ENCODE data around the gene CLEC5A.

The CLEC5A gene

DNA sequence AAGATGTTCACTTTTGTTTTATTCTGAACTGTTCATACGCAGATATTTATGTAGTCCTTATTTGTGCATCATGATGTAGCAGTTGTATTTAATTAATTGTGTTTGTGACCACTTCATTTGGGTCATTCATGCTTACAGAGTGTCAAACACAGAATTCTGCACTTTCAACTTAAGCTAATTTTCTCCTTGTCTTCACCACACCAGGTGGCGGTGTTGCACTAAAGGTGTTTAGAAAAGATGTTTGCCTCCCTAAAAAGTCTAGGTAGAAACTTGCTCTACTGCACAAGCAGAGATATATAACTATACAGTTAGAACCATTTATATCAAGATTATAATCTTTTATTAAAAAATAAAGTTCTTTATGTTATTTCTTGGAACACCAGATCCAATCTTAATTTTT lies 28.1 kb upstream of the CLEC5A start:
- H3K27me3 ChIP-seq (ENCODE audit: insufficient read depth, low read depth), result no peaks in the 10 kb centered on the region
- no peaks in the 10 kb centered on the region for H4K20me1 ChIP-seq (ENCODE audit: insufficient read depth)
- no peaks in the 10 kb centered on the region for H3K36me3 ChIP-seq (ENCODE audit: insufficient read depth)
- H3K9ac ChIP-seq, result no peak overlapping the region
- H3K27ac ChIP-seq, result no peak overlapping the region
- no peak overlapping the region for H3K4me3 ChIP-seq (IDR thresholded peaks at IDR 0.05; ENCODE audit: insufficient read depth, low read depth, low read length)
- no peaks in the 10 kb centered on the region for H3K79me2 ChIP-seq (ENCODE audit: insufficient read depth, low read depth)
- no peak overlapping the region for H2AFZ ChIP-seq (ENCODE audit: low read depth)
- TF ChIP-seq, protein P1, sequence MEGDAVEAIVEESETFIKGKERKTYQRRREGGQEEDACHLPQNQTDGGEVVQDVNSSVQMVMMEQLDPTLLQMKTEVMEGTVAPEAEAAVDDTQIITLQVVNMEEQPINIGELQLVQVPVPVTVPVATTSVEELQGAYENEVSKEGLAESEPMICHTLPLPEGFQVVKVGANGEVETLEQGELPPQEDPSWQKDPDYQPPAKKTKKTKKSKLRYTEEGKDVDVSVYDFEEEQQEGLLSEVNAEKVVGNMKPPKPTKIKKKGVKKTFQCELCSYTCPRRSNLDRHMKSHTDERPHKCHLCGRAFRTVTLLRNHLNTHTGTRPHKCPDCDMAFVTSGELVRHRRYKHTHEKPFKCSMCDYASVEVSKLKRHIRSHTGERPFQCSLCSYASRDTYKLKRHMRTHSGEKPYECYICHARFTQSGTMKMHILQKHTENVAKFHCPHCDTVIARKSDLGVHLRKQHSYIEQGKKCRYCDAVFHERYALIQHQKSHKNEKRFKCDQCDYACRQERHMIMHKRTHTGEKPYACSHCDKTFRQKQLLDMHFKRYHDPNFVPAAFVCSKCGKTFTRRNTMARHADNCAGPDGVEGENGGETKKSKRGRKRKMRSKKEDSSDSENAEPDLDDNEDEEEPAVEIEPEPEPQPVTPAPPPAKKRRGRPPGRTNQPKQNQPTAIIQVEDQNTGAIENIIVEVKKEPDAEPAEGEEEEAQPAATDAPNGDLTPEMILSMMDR (conservative IDR thresholded peaks at IDR 0.05; ENCODE audit: low read depth, low read length), result peak; percentile 59
- peaks cover 10% of the 10 kb centered on the region for H3K4me1 ChIP-seq (ENCODE audit: low read depth, poor library complexity, severe bottlenecking)
- H3K4me2 ChIP-seq, result no peak overlapping the region

DNA sequence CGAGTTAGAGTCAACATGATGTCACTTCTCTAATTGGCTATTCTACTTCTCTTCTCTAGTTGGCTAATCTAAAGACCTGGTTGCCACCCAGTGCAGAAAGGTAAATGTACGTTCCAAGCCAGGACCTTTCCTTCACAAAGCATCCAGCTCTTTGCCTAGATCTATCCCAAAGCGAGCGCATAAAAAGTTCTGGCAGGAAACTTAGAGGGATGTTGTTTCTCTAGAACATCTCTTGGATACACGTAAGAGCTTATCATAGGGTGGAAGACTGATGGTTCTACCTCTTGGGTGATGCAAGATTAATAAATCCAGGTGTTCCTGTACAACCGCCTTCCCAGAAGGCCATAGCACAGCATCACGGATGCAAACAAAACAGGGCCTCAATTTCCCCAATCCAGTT lies 26.9 kb upstream of the CLEC5A start, which contains the start of gene TAS2R38:
TSS of gene TAS2R38 (minus strand) at position 101 of the 400 bp plus-strand sequence. CDS start at position 17, 84 bp downstream.
- H2AFZ ChIP-seq (ENCODE audit: low read depth), result no peak within 1 kb of the TSS

DNA sequence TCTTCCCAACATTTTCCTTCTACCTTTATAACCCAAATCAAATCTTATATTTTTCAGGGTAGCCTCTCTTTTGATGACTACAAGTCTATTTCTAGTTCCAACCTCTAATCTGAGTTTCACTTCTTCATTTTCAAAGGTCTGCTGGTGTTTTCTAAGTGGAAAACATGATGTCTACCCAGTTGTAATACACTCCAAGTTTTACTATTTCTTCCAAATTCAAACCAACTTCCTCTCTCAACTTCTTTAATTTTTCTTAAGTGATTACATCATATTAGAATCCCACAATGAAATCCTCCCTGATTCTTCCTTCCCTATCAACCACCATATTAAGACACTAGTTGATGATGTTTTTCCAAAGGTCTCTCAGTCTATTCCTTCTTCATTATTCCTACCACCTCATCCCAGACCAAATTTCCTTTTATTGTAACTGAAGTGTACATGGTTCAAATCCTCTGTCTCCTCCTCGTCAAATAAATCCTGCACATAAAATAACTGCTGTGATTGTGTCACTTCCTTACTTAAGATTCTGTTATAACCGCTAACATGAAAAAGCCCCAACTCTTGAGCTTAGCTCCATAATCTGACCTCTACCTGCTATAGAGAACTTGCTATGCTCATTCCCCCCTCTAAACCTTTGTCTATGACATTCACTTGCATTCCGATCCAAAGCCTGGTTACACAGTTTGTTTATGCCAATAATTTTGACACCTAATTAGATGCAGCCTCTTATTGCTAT lies 14.1 kb upstream of the CLEC5A start:
- H3K4me1 ChIP-seq (ENCODE audit: low read depth, poor library complexity, severe bottlenecking), result no peaks in the 10 kb centered on the region
- H3K27ac ChIP-seq, result no peak overlapping the region
- H2AFZ ChIP-seq (ENCODE audit: low read depth), result no peak overlapping the region
- H3K36me3 ChIP-seq (ENCODE audit: insufficient read depth), result no peaks in the 10 kb centered on the region
- no peaks in the 10 kb centered on the region for H4K20me1 ChIP-seq (ENCODE audit: insufficient read depth)
- no peak overlapping the region for H3K9ac ChIP-seq
- H3K4me2 ChIP-seq, result no peak overlapping the region
- no peaks in the 10 kb centered on the region for H3K27me3 ChIP-seq (ENCODE audit: insufficient read depth, low read depth)
- H3K4me3 ChIP-seq (IDR thresholded peaks at IDR 0.05; ENCODE audit: insufficient read depth, low read depth, low read length), result no peak overlapping the region
- no peaks in the 10 kb centered on the region for H3K79me2 ChIP-seq (ENCODE audit: insufficient read depth, low read depth)
- TF ChIP-seq, protein P1 (conservative IDR thresholded peaks at IDR 0.05; ENCODE audit: low read depth, low read length), result no peak

More for the DNA sequence above, 26.9 kb upstream of the CLEC5A start, which contains the start of gene TAS2R38:
- Histone ChIP-seq H3K4me3 (IDR thresholded peaks at IDR 0.05; ENCODE audit: insufficient read depth, low read depth, low read length) (no peak within 1 kb of the TSS), H3K27ac (no peak within 1 kb of the TSS), H3K27me3 (ENCODE audit: insufficient read depth, low read depth) (no peaks in the 10 kb centered on the region), H4K20me1 (ENCODE audit: insufficient read depth) (no peaks in the 10 kb centered on the region), H3K79me2 (ENCODE audit: insufficient read depth, low read depth) (no peaks in the 10 kb centered on the region), H3K4me2 (no peak within 1 kb of the TSS), H3K4me1 (ENCODE audit: low read depth, poor library complexity, severe bottlenecking) (peaks cover 10% of the 10 kb centered on the region), H3K9ac (no peak within 1 kb of the TSS), H3K36me3 (ENCODE audit: insufficient read depth) (no peaks in the 10 kb centered on the region)
- TF ChIP-seq, protein P1 (conservative IDR thresholded peaks at IDR 0.05; ENCODE audit: low read depth, low read length), result no peak

DNA sequence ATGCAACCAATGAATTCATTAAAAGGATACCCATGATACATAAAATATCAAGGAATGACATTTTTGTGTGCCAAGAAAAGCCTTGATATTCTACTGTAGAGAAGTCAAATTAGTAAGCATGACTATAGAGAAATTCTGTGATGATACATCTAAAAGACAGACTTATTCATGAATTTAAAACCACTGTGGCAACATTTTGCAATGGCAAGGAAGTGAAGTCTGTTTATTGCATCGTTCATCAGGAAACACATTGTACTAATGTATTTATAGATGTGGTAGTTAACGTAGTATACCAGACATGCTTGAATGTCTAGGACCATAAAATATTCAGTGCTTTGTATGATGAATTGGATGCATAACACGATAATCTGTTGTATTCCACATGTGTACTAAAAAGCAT lies 9.3 kb upstream of the CLEC5A start:
- H2AFZ ChIP-seq (ENCODE audit: low read depth), result no peak overlapping the region
- H3K4me3 ChIP-seq (IDR thresholded peaks at IDR 0.05; ENCODE audit: insufficient read depth, low read depth, low read length), result no peak overlapping the region
- no peaks in the 10 kb centered on the region for H4K20me1 ChIP-seq (ENCODE audit: insufficient read depth)
- H3K9ac ChIP-seq, result no peak overlapping the region
- no peaks in the 10 kb centered on the region for H3K79me2 ChIP-seq (ENCODE audit: insufficient read depth, low read depth)
- H3K4me2 ChIP-seq, result no peak overlapping the region
- TF ChIP-seq, protein P1 (conservative IDR thresholded peaks at IDR 0.05; ENCODE audit: low read depth, low read length), result no peak
- H3K36me3 ChIP-seq (ENCODE audit: insufficient read depth), result no peaks in the 10 kb centered on the region
- H3K27ac ChIP-seq, result no peak overlapping the region
- no peaks in the 10 kb centered on the region for H3K4me1 ChIP-seq (ENCODE audit: low read depth, poor library complexity, severe bottlenecking)
- H3K27me3 ChIP-seq (ENCODE audit: insufficient read depth, low read depth), result no peaks in the 10 kb centered on the region
